NCI-H748 (cell line): ENCODE results near the gene OR1L8.

Experiments
- DNase-seq: peaks from one replicate; lab custom pipeline; 2025; ENCODE audit not compliant: unreplicated experiment; lab: John Stamatoyannopoulos, UW

Gene OR1L8

DNA sequence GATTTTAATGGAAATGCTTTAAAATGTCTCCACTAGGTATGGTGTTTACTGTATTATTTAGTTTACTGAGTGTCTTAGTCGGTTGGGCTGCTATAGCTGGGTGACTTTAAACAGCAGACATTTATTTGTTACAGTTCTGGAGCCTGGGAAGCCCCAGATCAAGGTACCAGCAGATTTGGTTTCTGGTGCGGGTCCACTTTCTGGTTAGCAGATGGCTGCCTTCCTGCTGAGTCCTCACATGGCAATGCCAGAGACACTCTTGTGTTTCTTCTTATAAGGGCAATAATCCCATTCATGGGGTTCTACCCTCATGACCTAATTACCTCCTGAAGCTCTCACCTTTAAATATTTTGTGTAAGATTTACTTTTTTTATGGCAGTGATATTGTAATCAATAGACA lies 65.0 kb downstream of the OR1L8 start:
- no peak for DNase-seq
